OCI-LY1 (cell line): ENCODE data around the gene GDPD4.

Experiments
- H2AFZ ChIP-seq: fragments of 200-600 bp; sonication (generic), shearing (Covaris generic); 2 replicates; pipeline ENCODE4 v1.6.0; 2014; ENCODE audit warnings: antibody characterized with exemption, mild to moderate bottlenecking, low read length
- H3F3A ChIP-seq: fragments of 200-600 bp; sonication (generic), shearing (Covaris generic); 2 replicates; pipeline ENCODE4 v1.6.0; 2014; ENCODE audit warnings: mild to moderate bottlenecking, antibody characterized with exemption, low read length, moderate library complexity; ENCODE audit not compliant: insufficient read depth
- H3K27ac ChIP-seq: fragments of 200-600 bp; sonication (generic); 2 replicates; pipeline ENCODE4 v1.5.1; 2014; ENCODE audit warnings: low read length, mixed run types, mild to moderate bottlenecking, low read depth; ENCODE audit not compliant: poor library complexity, severe bottlenecking
- H3K27me3 ChIP-seq: fragments of 200-600 bp; sonication (generic); 2 replicates; pipeline ENCODE4 v1.6.0; 2014; ENCODE audit warnings: antibody characterized with exemption, mild to moderate bottlenecking, low read length, moderate library complexity; ENCODE audit not compliant: insufficient read depth
- H3K36me3 ChIP-seq: fragments of 200-600 bp; sonication (generic); 2 replicates; pipeline ENCODE4 v1.6.1; 2014; ENCODE audit warnings: mild to moderate bottlenecking, antibody characterized with exemption, low read length, moderate library complexity, mixed read lengths; ENCODE audit not compliant: insufficient read depth
- H3K4me1 ChIP-seq: fragments of 200-600 bp; sonication (generic); 2 replicates; pipeline ENCODE4 v1.5.1; 2014; ENCODE audit warnings: mild to moderate bottlenecking, low read length, moderate library complexity; ENCODE audit not compliant: insufficient read depth, severe bottlenecking
- H3K4me2 ChIP-seq: fragments of 200-600 bp; sonication (generic), shearing (Covaris generic); 2 replicates; pipeline ENCODE4 v1.6.1; 2014; ENCODE audit warnings: low read length
- H3K4me3 ChIP-seq: fragments of 200-600 bp; sonication (generic); 2 replicates; pipeline ENCODE4 v1.5.1; 2014; ENCODE audit warnings: low read length, low read depth, mild to moderate bottlenecking, mixed read lengths; ENCODE audit not compliant: poor library complexity, severe bottlenecking
- H3K79me2 ChIP-seq: fragments of 200-600 bp; shearing (Covaris generic); 2 replicates; pipeline ENCODE4 v1.6.1; 2016; ENCODE audit warnings: mixed run types, low read length, mixed read lengths; ENCODE audit not compliant: insufficient read depth
- H3K9ac ChIP-seq: fragments of 200-600 bp; sonication (generic), shearing (Covaris generic); 2 replicates; pipeline ENCODE4 v1.6.1; 2014; ENCODE audit warnings: mild to moderate bottlenecking, low read length, mixed read lengths
- H3K9me2 ChIP-seq: fragments of 200-600 bp; sonication (generic), shearing (Covaris generic); 2 replicates; pipeline ENCODE4 v1.6.1; 2014; ENCODE audit warnings: low read depth, mild to moderate bottlenecking, low read length, mixed read lengths
- H3K9me3 ChIP-seq: fragments of 200-600 bp; shearing (Covaris generic); 2 replicates; pipeline ENCODE4 v1.6.1; 2014; ENCODE audit warnings: low read length, mixed read lengths
- H4K20me1 ChIP-seq: fragments of 200-600 bp; sonication (generic), shearing (Covaris generic); 2 replicates; pipeline ENCODE4 v1.6.0; 2016; ENCODE audit warnings: mild to moderate bottlenecking, low read length; ENCODE audit not compliant: insufficient read depth
- EZH2 ChIP-seq: fragments of 200-600 bp; sonication (generic), shearing (Covaris generic); IDR thresholded peaks from 2 replicates; pipeline ENCODE4 v1.8.0; 2017; ENCODE audit warnings: borderline replicate concordance, mixed run types, mild to moderate bottlenecking, antibody characterized with exemption, low read length, moderate library complexity, mixed read lengths
- TF ChIP-seq, protein P1 (sequence below): fragments of 200-600 bp; sonication (generic), shearing (Covaris generic); IDR thresholded peaks from 2 replicates; pipeline ENCODE4 v1.5.1; 2017; ENCODE audit warnings: mild to moderate bottlenecking, antibody characterized with exemption, low read length, moderate library complexity, mixed read lengths

GDPD4 gene

DNA sequence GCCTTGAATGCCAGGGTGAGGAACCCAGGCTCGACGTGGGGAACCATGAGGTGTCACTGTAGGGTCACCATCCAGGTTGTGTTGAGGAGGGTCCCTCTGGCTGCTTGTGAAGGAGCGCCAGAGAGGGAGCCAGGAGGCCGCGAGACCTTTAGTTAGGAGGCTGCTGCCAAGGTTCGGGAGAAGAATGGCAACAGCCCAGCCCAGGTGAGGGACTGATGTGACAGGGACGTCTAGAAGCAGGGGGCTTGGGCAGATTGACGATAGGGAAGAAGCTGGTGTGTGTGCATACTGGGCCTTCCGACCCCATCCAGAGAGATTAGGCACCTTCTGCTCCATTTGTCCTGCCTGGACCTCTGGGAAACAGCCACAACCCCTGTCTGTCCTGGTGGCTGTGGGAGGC is 124.5 kb downstream of the GDPD4 start:
- H3K27ac ChIP-seq = no peak overlapping the region
- no peak for TF ChIP-seq EZH2
- TF ChIP-seq, protein P1, sequence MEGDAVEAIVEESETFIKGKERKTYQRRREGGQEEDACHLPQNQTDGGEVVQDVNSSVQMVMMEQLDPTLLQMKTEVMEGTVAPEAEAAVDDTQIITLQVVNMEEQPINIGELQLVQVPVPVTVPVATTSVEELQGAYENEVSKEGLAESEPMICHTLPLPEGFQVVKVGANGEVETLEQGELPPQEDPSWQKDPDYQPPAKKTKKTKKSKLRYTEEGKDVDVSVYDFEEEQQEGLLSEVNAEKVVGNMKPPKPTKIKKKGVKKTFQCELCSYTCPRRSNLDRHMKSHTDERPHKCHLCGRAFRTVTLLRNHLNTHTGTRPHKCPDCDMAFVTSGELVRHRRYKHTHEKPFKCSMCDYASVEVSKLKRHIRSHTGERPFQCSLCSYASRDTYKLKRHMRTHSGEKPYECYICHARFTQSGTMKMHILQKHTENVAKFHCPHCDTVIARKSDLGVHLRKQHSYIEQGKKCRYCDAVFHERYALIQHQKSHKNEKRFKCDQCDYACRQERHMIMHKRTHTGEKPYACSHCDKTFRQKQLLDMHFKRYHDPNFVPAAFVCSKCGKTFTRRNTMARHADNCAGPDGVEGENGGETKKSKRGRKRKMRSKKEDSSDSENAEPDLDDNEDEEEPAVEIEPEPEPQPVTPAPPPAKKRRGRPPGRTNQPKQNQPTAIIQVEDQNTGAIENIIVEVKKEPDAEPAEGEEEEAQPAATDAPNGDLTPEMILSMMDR = no peak

DNA sequence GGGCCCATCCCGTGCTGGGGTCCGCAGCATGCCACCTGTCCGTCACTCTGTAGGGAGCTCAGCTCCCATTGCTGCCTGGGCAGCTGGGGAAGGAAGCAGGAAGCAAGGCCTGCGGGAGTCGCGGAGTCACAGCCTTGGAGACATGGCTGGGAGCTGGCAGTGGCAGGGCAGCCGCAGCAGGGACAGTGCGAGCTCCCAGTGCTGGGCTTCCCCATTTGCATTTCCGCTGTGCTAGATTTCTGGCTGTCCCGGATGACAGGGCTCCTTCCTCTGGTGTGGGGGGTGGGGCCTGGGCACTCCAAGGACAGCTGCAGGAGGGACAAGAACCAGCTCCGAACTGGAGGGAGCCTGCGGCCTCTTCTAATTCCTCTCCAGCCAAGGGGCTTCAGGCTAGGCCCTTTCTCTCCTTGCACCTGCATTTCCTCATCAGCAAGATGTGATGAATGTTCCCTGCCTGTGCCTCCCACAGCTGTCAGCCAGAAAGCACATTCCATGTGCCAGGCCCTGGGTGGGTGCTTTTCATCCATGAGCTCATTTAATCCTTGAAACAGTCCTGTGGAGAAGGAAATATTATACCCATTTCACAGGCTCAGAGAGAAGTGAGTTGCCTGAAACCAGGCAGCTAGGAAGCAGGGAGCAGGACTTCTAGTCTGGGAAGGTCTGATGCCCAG is 125.5 kb downstream of the GDPD4 start:
- Histone ChIP-seq H3K4me2 (no peak overlapping the region), H3K27me3 (no peaks in the 10 kb centered on the region), H3K4me1 (no peaks in the 10 kb centered on the region), H3K4me3 (no peak overlapping the region), H3K36me3 (no peaks in the 10 kb centered on the region), H3F3A (no peaks in the 10 kb centered on the region), H3K9me2 (no peaks in the 10 kb centered on the region), H3K9ac (no peak overlapping the region), H2AFZ (no peak overlapping the region), H3K27ac (no peak overlapping the region), H3K79me2 (no peaks in the 10 kb centered on the region), H3K9me3 (no peaks in the 10 kb centered on the region), H4K20me1 (no peaks in the 10 kb centered on the region)
- TF ChIP-seq, protein P1 = no peak

More for the DNA sequence above, 124.5 kb downstream of the GDPD4 start:
- Histone ChIP-seq H3F3A (no peaks in the 10 kb centered on the region), H3K4me2 (no peak overlapping the region), H3K9me2 (no peaks in the 10 kb centered on the region), H3K36me3 (no peaks in the 10 kb centered on the region), H3K4me1 (no peaks in the 10 kb centered on the region), H3K27me3 (no peaks in the 10 kb centered on the region), H3K9ac (no peak overlapping the region), H2AFZ (no peak overlapping the region), H4K20me1 (no peaks in the 10 kb centered on the region), H3K9me3 (no peaks in the 10 kb centered on the region), H3K79me2 (no peaks in the 10 kb centered on the region), H3K4me3 (no peak overlapping the region)

DNA sequence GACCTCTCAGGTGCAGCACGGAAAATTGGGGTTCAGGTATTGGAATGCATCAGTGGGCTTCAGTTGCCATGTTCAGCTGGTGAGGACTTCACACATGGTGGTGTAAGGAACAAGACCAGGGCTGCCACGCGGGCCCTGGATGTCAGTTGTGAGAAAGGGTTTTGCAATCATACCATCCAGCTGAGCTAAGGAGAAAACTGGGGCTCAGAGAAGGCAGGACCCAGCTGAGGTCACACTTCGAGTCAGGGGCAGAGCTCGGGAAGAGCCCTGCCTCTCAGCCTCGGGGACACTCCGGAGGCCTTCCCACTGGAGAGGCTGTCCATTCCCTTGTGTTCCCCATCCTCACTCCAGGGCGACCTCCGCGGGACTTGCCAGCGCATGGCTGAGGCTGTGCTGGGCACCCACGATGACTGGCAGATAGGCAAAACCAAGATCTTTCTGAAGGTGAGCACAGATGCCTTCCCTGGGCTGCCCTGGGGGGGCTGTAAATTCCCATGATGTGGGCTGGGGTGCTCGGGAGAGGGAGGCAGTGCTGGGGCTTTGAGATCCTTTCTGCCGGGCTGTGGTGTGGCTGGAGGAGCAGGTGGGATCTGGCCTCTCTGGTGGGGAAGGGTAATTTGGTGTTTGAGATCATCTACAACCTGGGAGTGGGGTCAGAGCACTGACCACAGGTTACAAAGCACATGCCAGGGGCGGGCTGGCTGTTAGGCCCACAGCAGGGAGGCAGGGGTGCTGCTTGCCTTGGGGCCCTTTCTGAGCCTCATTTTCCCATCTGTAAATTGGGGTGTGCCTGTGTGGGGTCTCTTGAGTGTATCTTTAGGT is 126.3 kb downstream of the GDPD4 start:
- Histone ChIP-seq H3F3A (no peaks in the 10 kb centered on the region), H4K20me1 (no peaks in the 10 kb centered on the region), H3K79me2 (no peaks in the 10 kb centered on the region), H3K9me2 (no peaks in the 10 kb centered on the region), H2AFZ (no peak overlapping the region), H3K9ac (no peak overlapping the region), H3K4me1 (no peaks in the 10 kb centered on the region), H3K27me3 (no peaks in the 10 kb centered on the region), H3K9me3 (no peaks in the 10 kb centered on the region), H3K36me3 (no peaks in the 10 kb centered on the region), H3K4me2 (no peak overlapping the region), H3K4me3 (no peak overlapping the region), H3K27ac (no peak overlapping the region)
- no peak for TF ChIP-seq EZH2
- TF ChIP-seq, protein P1 = no peak
